HEK293 (cell line): ENCODE measurements around the gene SMTN.

Experiments
- CTCF ChIA-PET: fragments of 350-600 bp; formaldehyde crosslinking; extraction: SDS; loops from one replicate; lab custom pipeline; 2021; ENCODE audit warnings: antibody characterized with exemption; lab: Yijun Ruan, JAX
- POLR2A ChIA-PET: fragments of 300-600 bp; formaldehyde crosslinking; extraction: SDS; loops from one replicate; lab custom pipeline; 2020; ENCODE audit warnings: antibody characterized with exemption, inconsistent platforms; lab: Yijun Ruan, JAX
- H3K27ac ChIP-seq: fragments of 200-500 bp; sonication (Bioruptor generic); 2 replicates; pipeline ENCODE4 v1.5.1; 2014; ENCODE audit warnings: low read depth, low read length, control low read depth, inconsistent platforms; ENCODE audit errors: extremely low read depth
- H3K36me3 ChIP-seq, 2 experiments: fragments of 200-500 bp in 1 of 2; sonication (Bioruptor generic) in 1 of 2; 1 replicate in 1 of 2; 2 replicates in 1 of 2; pipeline ENCODE4 v1.5.1; 2014 to 2017; ENCODE audit warnings: inconsistent platforms in 2 of 2, low read length in 2 of 2; ENCODE audit not compliant: control insufficient read depth in 2 of 2, insufficient read depth in 1 of 2
- H3K4me1 ChIP-seq: fragments of 200-500 bp; sonication (Bioruptor generic); 2 replicates; pipeline ENCODE4 v1.5.1; 2014; ENCODE audit warnings: mild to moderate bottlenecking, low read length, inconsistent platforms; ENCODE audit not compliant: control insufficient read depth, insufficient read depth
- H3K4me3 ChIP-seq: 2 replicates; pipeline ENCODE4 v1.5.1; 2011; ENCODE audit warnings: low read depth, mild to moderate bottlenecking, control low read depth, low read length, moderate library complexity
- H3K9me3 ChIP-seq: fragments of 200-500 bp; sonication (Bioruptor generic); 2 replicates; pipeline ENCODE4 v1.5.1; 2014; ENCODE audit warnings: low read depth, low read length, inconsistent platforms; ENCODE audit not compliant: control insufficient read depth, insufficient read depth
- BCL11B ChIP-seq: fragments of 450-650 bp; formaldehyde crosslinking; IDR thresholded peaks from 2 replicates; pipeline ENCODE4 v1.5.1; 2016; ENCODE audit warnings: low read depth, missing biosample characterization, missing genetic modification characterization
- HOXC10 ChIP-seq: sonication (generic); formaldehyde crosslinking; IDR thresholded peaks from 2 replicates; pipeline ENCODE4 v1.8.1; 2023; ENCODE audit warnings: mild to moderate bottlenecking, missing genetic modification reagents
- MZF1 ChIP-seq: fragments of 450-650 bp; formaldehyde crosslinking; IDR thresholded peaks from 2 replicates; pipeline ENCODE4 v1.5.1; 2017; ENCODE audit warnings: missing biosample characterization, missing genetic modification characterization, borderline replicate concordance
- SCRT1 ChIP-seq: fragments of 450-650 bp; formaldehyde crosslinking; IDR thresholded peaks from 2 replicates; pipeline ENCODE4 v1.5.1; 2016; ENCODE audit warnings: missing biosample characterization, missing genetic modification characterization, borderline replicate concordance
- SETDB1 ChIP-seq: IDR thresholded peaks from one replicate; pipeline ENCODE4 v1.6.1; 2017; ENCODE audit warnings: mild to moderate bottlenecking, low read length, moderate library complexity, mixed read lengths; ENCODE audit not compliant: insufficient read length
- SP2 ChIP-seq: fragments of 450-650 bp; formaldehyde crosslinking; IDR thresholded peaks from 2 replicates; pipeline ENCODE4 v1.5.1; 2016; ENCODE audit warnings: missing biosample characterization, missing genetic modification characterization
- TRIM28 ChIP-seq: IDR thresholded peaks from 2 replicates; pipeline ENCODE4 v1.6.1; 2011; ENCODE audit warnings: low read length, control low read depth, borderline replicate concordance
- ZBTB21 ChIP-seq: fragments of 450-650 bp; formaldehyde crosslinking; IDR thresholded peaks from 2 replicates; pipeline ENCODE4 v1.5.1; 2017; ENCODE audit warnings: missing biosample characterization, missing genetic modification characterization
- ZFHX2 ChIP-seq: fragments of 450-650 bp; formaldehyde crosslinking; conservative IDR thresholded peaks from 2 replicates; pipeline ENCODE4 v1.5.1; 2016; ENCODE audit warnings: missing biosample characterization, missing genetic modification characterization
- ZFP41 ChIP-seq: fragments of 450-650 bp; formaldehyde crosslinking; IDR thresholded peaks from 2 replicates; pipeline ENCODE4 v1.5.1; 2016; ENCODE audit warnings: missing biosample characterization, missing genetic modification characterization, borderline replicate concordance
- ZFP69B ChIP-seq: fragments of 450-650 bp; formaldehyde crosslinking; IDR thresholded peaks from 2 replicates; pipeline ENCODE4 v1.5.1; 2016; ENCODE audit warnings: missing biosample characterization, missing genetic modification characterization
- ZNF121 ChIP-seq: fragments of 450-650 bp; formaldehyde crosslinking; IDR thresholded peaks from 2 replicates; pipeline ENCODE4 v1.5.1; 2016; ENCODE audit warnings: missing biosample characterization, missing genetic modification characterization
- ZNF132 ChIP-seq: fragments of 450-650 bp; formaldehyde crosslinking; IDR thresholded peaks from 2 replicates; pipeline ENCODE4 v1.5.1; 2017; ENCODE audit warnings: missing biosample characterization, missing genetic modification characterization, borderline replicate concordance
- ZNF211 ChIP-seq: fragments of 450-650 bp; formaldehyde crosslinking; IDR thresholded peaks from 2 replicates; pipeline ENCODE4 v1.5.1; 2016; ENCODE audit warnings: low read depth, missing biosample characterization, missing genetic modification characterization
- ZNF26 ChIP-seq: fragments of 450-650 bp; formaldehyde crosslinking; IDR thresholded peaks from 2 replicates; pipeline ENCODE4 v1.5.1; 2016; ENCODE audit warnings: missing biosample characterization, missing genetic modification characterization
- ZNF266 ChIP-seq: fragments of 450-650 bp; formaldehyde crosslinking; IDR thresholded peaks from 2 replicates; pipeline ENCODE4 v1.5.1; 2016; ENCODE audit warnings: missing biosample characterization, missing genetic modification characterization, low read depth
- ZNF324 ChIP-seq: fragments of 450-650 bp; formaldehyde crosslinking; IDR thresholded peaks from 2 replicates; pipeline ENCODE4 v1.5.1; 2016; ENCODE audit warnings: missing biosample characterization, missing genetic modification characterization
- ZNF416 ChIP-seq: fragments of 450-650 bp; formaldehyde crosslinking; IDR thresholded peaks from 2 replicates; pipeline ENCODE4 v1.5.1; 2016; ENCODE audit warnings: missing biosample characterization, missing genetic modification characterization
- ZNF621 ChIP-seq: fragments of 450-650 bp; formaldehyde crosslinking; IDR thresholded peaks from 2 replicates; pipeline ENCODE4 v1.5.1; 2017; ENCODE audit warnings: missing biosample characterization, missing genetic modification characterization
- ZNF704 ChIP-seq: fragments of 450-650 bp; formaldehyde crosslinking; IDR thresholded peaks from 2 replicates; pipeline ENCODE4 v1.5.1; 2016; ENCODE audit warnings: missing biosample characterization, missing genetic modification characterization
- ZSCAN16 ChIP-seq: fragments of 450-650 bp; formaldehyde crosslinking; IDR thresholded peaks from 2 replicates; pipeline ENCODE4 v1.5.1; 2016; ENCODE audit warnings: missing biosample characterization, missing genetic modification characterization

The SMTN gene

GRCh38 chr22:31084811-31085492 is 3.8 kb downstream of the SMTN start:
- no peak overlapping the region for H3K27ac ChIP-seq
- peaks cover 3% of the 10 kb centered on the region; the same call in 1 of the 2 replicates for H3K4me1 ChIP-seq
- H3K9me3 ChIP-seq = no peaks in the 10 kb centered on the region
- H3K36me3 ChIP-seq = peaks cover 0 to 42% of the 10 kb centered on the region in 2 experiments; a peak in 1 of 3 replicates
- CTCF ChIA-PET = interaction anchor here (0.5 to 1.2 kb wide), 10 partner anchors 11 to 408 kb away, joined by 3 to 6 read pairs (median 3); partner anchors contain the start of gene MORC2
- no peak for TF ChIP-seq ZFP69B (tag by site-specific recombination)
- no peak for TF ChIP-seq ZSCAN16
- no peak for TF ChIP-seq HOXC10 (CRISPR knock-in tag)
- no peak for TF ChIP-seq ZNF132 (tag by site-specific recombination)
- TF ChIP-seq SETDB1 = no peak
- no peak for TF ChIP-seq ZNF121 (tag by site-specific recombination)
- no peak for TF ChIP-seq MZF1 (tag by site-specific recombination)
- no peak for TF ChIP-seq ZNF416
- no peak for TF ChIP-seq ZFP41 (tag by site-specific recombination)
- TF ChIP-seq ZNF704 = no peak
- TF ChIP-seq ZNF324 = no peak
- TF ChIP-seq ZFHX2 (tag by site-specific recombination) = no peak
- no peak for TF ChIP-seq ZNF211 (tag by site-specific recombination)
- TF ChIP-seq ZBTB21 = no peak
- POLR2A ChIA-PET = no interaction called here
- no peak overlapping the region for H3K4me3 ChIP-seq

- Histone ChIP-seq H3K27ac (no peak overlapping the region), H3K36me3 (peaks cover 0 to 45% of the 10 kb centered on the region in 2 experiments; a peak in 1 of 3 replicates), H3K9me3 (no peaks in the 10 kb centered on the region), H3K4me1 (peaks cover 3% of the 10 kb centered on the region; the same call in 1 of the 2 replicates), H3K4me3 (no peak overlapping the region)
- ChIA-PET CTCF (interaction anchor here (0.6 to 1.2 kb wide), 10 partner anchors 11 to 322 kb away, joined by 3 to 6 read pairs (median 4); partner anchors contain the start of gene MORC2), POLR2A (no interaction called here)
- TF ChIP-seq SP2 (tag by site-specific recombination) (peak; percentile 20; the same call in 1 of the 2 replicates), ZNF266 (tag by site-specific recombination) (no peak), SCRT1 (tag by site-specific recombination) (no peak), ZNF621 (tag by site-specific recombination) (no peak)
- TF ChIP-seq, all 188 proteins: peak for 1
Measured at GRCh38 chr22:31085493-31085824, 4.3 kb downstream of the SMTN start.

GRCh38 chr22:31085928-31086327 is 4.8 kb downstream of the SMTN start:
- Histone ChIP-seq H3K27ac (no peak overlapping the region), H3K36me3 (peaks cover 0 to 50% of the 10 kb centered on the region in 2 experiments; a peak in 1 of 3 replicates), H3K4me3 (no peak overlapping the region), H3K4me1 (peaks cover 3% of the 10 kb centered on the region; the same call in 1 of the 2 replicates), H3K9me3 (no peaks in the 10 kb centered on the region)
- TF ChIP-seq BCL11B (tag by site-specific recombination) = no peak
- no peak for TF ChIP-seq ZNF26 (tag by site-specific recombination)
- TF ChIP-seq TRIM28 = no peak
- ChIA-PET CTCF (interaction anchor here (0.6 to 1.2 kb wide), 5 partner anchors 10 to 323 kb away, joined by 3 to 6 read pairs (median 4); no protein-coding TSS in a partner anchor), POLR2A (no interaction called here)
